HG03354 (cell line): ENCODE results near the gene FAF1.

Source experiments
- ATAC-seq: cut with Tn5 transposase; IDR thresholded peaks from one replicate; pipeline ENCODE4 v1.9.1; 2021; ENCODE audit warnings: mild to moderate bottlenecking; ENCODE audit not compliant: unreplicated experiment, poor library complexity, severe bottlenecking

The FAF1 gene

GRCh38 chr1:50667272-50667671 lies 292.8 kb downstream of the FAF1 start:
- ATAC-seq = no peak

- ATAC-seq = no peak
Observed at GRCh38 chr1:50666849-50667248, 293.2 kb downstream of the FAF1 start.

DNA sequence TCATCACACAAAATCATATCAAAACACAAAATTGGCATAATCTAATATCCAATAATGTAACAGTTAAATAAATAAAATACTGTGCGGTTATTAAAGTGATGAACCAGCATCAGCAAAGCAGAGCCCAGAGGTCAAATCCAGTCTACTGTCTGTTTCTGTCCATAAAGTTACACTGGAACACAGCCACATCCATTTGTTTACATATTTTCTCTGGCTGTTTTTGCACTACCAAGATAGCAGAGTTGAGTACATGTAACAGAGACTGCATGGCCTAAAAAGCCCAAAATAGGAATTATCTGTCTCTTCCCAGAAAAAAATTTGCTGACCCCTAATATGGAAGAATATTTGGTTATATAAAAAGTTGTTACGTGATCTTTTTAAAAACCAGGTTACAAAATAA lies 294.7 kb downstream of the FAF1 start:
- no peak for ATAC-seq

DNA sequence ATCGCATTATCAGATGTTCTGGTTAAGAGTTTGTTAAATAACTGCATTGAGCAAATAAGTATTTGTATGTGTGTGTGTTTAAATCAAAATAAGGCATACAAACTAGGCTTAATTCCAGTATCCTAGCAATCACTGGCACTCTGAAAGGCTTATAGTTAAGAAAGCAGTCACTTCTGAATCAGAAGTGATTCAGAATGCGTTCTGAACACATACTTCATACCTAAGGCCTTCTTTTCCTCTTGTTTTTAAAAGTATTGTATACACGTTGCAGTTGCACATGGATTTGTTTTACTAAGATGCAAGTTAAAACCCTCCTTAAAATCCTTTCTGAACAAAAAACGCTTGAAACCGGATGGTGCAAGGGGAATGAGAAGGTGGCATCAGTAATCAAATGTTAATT lies 298.4 kb downstream of the FAF1 start:
- ATAC-seq = no peak

- no peak for ATAC-seq
Observed at GRCh38 chr1:50659107-50659662, 300.9 kb downstream of the FAF1 start.

DNA sequence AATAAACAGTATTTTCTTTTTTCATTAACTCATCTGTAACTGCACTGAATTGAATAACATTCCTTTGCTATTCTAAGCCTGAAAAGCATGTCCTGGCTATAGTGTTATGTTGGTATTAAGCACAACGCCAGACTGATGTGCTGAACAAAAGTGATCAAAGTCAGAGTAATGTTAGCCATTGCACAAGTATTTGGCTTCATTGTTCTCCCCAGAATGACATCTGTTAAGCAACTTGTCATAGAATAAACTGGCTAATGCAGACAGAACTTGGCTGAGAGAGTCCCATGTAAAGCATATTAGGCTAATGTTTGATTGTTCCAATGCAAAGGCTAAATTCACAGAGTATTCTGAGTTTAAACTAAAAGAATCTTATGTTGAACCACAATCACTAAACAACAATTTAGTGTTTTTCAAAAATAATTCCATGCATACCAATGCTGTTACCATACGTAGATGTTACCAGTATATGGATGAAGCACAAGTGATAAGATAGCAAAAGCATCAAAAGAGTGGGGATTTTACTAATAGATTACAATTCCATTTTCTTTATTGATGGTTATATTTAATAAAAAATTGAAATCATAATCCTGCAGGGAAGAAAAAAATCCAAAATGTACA lies 301.5 kb downstream of the FAF1 start:
- ATAC-seq = no peak

DNA sequence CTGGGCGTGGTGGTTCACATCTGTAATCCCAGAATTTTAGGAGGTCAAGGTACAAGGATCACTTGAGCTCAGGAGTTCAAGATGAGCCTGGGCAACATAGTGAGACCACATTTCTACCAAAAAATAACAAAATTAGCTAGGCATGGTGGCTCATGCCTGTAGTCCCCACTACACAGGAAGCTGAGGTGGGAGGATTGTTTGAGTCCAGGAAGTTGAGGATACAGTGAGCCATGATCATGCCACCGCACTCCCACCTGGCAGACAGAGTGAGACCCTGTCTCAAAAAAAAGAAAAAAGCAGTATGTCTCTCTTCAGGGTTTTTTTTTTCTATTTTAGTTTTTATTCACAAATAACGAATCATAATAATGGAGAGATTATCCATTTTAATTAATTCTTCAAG lies 303.1 kb downstream of the FAF1 start:
- no peak for ATAC-seq

DNA sequence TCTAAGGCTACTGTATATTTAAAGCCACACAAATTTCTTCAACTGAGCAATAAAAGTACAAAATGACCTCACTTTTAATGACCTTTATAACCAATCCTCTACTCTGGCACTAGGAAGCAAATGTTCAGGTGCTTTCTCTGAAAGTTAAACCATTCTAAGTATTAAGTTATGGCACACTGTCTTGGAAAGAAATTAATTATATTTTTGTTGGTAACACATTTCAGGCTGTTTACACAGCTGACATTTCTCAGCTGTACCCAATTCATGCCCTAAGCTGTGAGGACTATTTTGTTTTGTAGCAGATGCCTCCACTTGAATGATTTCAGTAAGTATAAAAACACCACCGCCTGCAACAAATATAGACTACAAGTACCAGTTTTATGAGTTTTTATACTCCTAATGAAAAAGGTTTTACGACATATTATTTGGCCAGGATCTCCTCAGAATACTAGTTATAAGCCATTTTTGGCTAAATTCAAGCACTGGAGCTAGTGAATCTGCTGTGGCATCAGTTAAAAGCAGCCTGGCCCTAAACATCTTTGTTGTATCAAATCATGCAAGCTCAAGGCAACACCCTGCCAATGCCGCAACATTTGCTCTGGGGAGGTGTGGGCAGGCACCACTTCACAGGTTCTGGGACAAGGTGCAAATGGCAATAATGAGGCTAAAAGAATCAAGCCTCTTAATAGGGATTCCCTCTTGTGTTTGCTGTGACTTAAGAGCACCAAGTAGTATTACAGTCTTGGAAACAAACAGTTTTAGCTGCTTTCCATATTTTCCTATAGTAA lies 308.4 kb downstream of the FAF1 start:
- ATAC-seq = no peak

- ATAC-seq = no peak
Observed at GRCh38 chr1:50646526-50646925, 313.5 kb downstream of the FAF1 start.

DNA sequence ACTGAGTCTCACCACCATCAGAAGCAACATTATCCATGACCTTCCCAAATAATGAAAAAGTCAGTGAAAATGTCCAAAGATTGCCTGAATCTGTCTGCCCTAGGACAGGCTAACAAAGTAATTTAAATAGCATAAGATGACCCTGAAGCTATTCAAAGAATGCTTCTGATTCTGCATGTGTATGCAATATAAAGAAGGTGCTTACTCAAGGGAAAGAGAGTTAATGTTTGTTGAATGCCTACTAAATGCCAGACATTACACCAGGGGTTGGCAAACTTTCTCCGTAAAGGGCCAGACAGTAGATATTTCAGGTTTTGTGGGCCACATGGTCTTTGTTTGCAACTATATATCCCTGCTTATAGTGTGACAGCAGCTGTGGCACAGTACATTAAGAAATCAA lies 314.9 kb downstream of the FAF1 start:
- no peak for ATAC-seq

GRCh38 chr1:50644447-50645105 lies 315.5 kb downstream of the FAF1 start:
- no peak for ATAC-seq

DNA sequence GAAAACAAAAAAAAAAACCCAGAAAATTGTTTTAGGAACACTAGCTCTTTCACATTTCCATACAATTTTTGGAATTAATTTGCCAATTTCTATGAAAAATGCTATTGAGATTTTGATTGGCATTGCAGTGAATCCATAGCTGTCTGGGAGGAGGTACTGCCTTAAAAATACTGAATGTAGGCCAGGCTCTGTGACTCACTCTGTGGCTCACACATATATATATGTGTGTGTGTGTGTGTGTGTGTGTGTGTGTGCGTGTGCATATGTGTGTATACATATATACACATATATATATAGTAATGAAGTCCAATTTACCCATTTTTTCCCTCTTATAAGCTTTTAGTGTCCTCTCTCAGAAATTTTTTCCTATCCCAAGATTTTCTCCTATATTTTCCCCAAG lies 322.6 kb downstream of the FAF1 start:
- ATAC-seq = no peak

GRCh38 chr1:50634251-50634650 lies 325.8 kb downstream of the FAF1 start:
- ATAC-seq = no peak

DNA sequence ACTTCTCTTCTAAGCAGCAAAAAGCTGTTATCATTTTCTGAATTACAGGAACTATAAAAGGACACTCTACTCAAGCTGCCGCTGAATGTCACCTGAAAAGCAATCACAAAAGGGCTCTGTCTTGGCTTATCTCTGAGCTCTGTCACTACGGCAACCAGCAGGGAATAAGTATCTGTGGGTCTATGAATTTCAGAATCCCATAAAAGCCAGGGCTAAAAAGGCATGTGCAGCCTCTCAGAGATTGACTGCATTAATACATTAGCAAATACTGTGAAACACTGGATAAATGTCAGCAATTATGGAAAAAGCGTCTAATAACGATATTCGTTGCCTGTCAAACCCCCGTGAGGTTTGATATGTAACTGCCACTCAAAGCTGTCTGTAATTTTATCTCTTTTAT lies 326.6 kb downstream of the FAF1 start:
- no peak for ATAC-seq

DNA sequence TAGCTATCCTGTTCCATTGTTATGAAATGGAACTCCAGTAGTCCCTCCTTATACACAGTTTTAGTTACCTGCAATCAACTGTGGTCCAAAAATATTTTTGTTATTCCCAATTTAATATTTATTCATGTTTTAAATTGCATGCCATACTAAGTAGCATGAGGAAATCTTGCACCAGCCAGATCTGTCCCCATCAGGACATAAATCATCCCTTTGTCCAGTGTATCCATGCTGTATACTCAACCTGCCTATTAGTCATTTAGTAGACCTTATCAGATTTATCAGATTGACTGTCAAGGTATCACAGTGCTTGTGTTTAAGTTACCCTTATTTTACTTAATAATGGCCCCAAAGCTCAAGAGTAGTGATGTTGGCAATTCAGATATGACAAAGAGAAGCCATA lies 328.9 kb downstream of the FAF1 start:
- no peak for ATAC-seq

GRCh38 chr1:50622259-50622658 lies 337.8 kb downstream of the FAF1 start:
- ATAC-seq = no peak

DNA sequence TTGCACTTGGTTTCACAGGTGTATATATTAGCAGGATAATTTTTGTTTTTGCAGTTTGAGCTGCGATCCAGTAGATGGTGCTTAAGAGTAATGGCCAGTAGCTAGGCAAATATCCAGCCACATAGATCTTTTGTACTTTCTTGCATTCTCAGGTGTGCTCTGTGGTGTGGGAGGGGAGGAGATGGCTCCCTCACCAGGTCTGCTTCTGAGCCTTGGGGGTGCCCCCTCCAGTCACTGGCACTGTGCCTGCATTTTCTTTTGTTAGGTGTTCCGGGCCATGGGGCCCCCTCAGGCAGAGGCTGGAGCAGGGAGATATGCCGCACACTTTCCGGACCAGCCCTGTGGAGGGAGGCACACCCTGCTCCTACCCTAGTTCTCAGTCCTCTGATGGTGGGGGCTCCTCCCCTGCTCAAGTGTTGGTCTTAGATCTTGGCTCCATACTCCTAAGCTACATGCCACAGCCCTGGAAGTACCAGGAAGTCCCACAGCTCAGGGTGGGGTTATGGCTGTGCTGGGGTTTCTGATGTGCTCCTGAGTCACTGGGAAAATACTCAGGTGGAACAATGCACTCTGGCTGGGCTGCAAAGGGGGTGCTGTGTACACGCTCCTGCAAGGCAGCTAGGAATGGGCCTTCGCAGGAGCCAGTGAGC lies 339.3 kb downstream of the FAF1 start:
- no peak for ATAC-seq

- no peak for ATAC-seq
Observed at GRCh38 chr1:50615036-50615750, 344.9 kb downstream of the FAF1 start.

DNA sequence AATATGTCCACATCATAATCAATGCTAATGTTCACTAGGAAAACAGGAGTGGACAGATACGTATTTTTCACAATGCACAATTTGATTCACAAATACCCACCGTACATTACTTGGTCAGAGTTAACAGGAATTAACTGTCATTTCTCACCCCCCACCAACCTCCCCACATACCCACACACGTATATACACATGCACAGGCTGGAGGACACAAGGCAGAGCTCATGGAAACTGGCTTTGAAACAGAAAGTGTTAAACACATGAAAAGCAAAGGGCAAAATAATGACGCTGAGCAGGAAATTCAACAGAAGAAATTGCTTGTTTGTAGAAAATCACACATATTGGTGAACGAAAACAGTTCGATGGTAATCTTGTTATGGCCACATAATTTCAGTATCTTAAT lies 348.4 kb downstream of the FAF1 start:
- no peak for ATAC-seq

DNA sequence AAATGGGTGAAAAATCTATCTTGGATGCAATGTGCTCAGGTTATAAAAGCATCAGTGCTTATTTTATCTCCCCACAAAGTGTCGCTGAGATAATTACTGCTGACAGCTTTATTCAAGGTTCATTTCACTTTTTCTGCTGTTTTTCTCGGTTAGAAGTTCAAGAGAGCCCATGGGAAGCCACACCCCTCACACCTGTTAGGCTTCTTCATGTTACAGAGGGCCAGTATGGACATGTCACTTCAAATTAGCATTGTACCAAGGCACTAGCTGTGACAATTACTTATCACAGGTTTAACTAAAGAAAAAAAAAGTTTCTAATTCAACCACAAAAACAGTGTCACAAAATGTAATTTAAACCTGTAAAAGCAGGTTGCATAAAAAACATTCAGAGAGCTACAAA lies 349.5 kb downstream of the FAF1 start:
- peak; percentile 68 for ATAC-seq
